Kidney (tissue), 14 donors: ENCODE data around the gene MLF1. TPM values are rescaled to one million over a fixed set of nuclear protein-coding genes. Genes with fewer than 3 reads are reported as not detected.

ENCODE experiments used
- DNase-seq, 5 donors: peaks; one replicate each; pipeline ENCODE4 v3.0.0-alpha.2; 2013 to 2020
- FAIRE-seq: peaks from 2 replicates; lab custom pipeline; 2012; peaks lifted over from hg19 to GRCh38; lab: Jason Lieb, UNC
- H3K27ac ChIP-seq, 2 donors: one replicate each; pipeline ENCODE4 v1.7.0; 2013; ENCODE audit warnings: low read depth in 2 of 2, low read length in 2 of 2, inconsistent platforms in 1 of 2
- H3K27me3 ChIP-seq: one replicate; pipeline ENCODE4 v1.7.1; 2013; ENCODE audit warnings: low read length, inconsistent platforms; ENCODE audit not compliant: control insufficient read depth, insufficient read depth
- H3K36me3 ChIP-seq, 3 donors: one replicate each; pipeline versions ENCODE4 v1.7.0 to v1.7.1; 2013; ENCODE audit warnings: low read length in 3 of 3, control low read depth in 1 of 3, inconsistent platforms in 1 of 3; ENCODE audit not compliant: insufficient read depth in 3 of 3, control insufficient read depth in 2 of 3
- H3K4me1 ChIP-seq, 3 donors: one replicate each; pipeline versions ENCODE4 v1.7.0 to v1.7.1; 2013; ENCODE audit warnings: low read length in 3 of 3, inconsistent platforms in 1 of 3, low read depth in 1 of 3; ENCODE audit not compliant: control insufficient read depth in 2 of 3, insufficient read depth in 2 of 3
- H3K4me3 ChIP-seq, 3 donors: one replicate each; pipeline versions ENCODE4 v1.7.0 to v1.8.1; 2013; ENCODE audit warnings: low read length in 3 of 3, control low read depth in 1 of 3, inconsistent platforms in 1 of 3
- H3K9ac ChIP-seq, 3 donors: one replicate each; pipeline versions ENCODE4 v1.7.0 to v1.7.1; 2013; ENCODE audit warnings: low read length in 3 of 3, control low read depth in 1 of 3, inconsistent platforms in 1 of 3
- H3K9me3 ChIP-seq, 3 donors: one replicate each; pipeline versions ENCODE4 v1.7.0 to v1.7.1; 2013; ENCODE audit warnings: low read length in 3 of 3, control low read depth in 1 of 3, inconsistent platforms in 1 of 3; ENCODE audit not compliant: control insufficient read depth in 2 of 3, insufficient read depth in 1 of 3
- CTCF ChIP-seq: IDR thresholded peaks from 3 replicates; pipeline ENCODE4 v1.5.1; 2012; ENCODE audit warnings: mild to moderate bottlenecking, moderate library complexity, borderline replicate concordance; ENCODE audit not compliant: insufficient read depth; ENCODE audit errors: extremely low read depth
- intact Hi-C: fragments of 100-400 bp; cut with DNase I; formaldehyde crosslinking; loops from one replicate; pipeline ENCODE4 v1.11.1; 2022
- polyA plus RNA-seq: library from polyadenylated mRNA; stranded (reverse); fragments of 350-450 nt; fragmentation: Illumina TruSeq; extraction: RNeasy Lipid Tissue Mini Kit (QIAGEN cat#74804); gene quantifications from one replicate; pipeline ENCODE4 v1.2.3, GENCODE V29; 2014; ENCODE audit warnings: low read depth, low replicate concordance; ENCODE audit not compliant: insufficient read depth
- total RNA-seq: library from RNA; stranded (reverse); fragmentation: NEBNext Ultra II Directional; extraction: Animal tissue kit (Norgen Biotek cat#: 25700); gene quantifications from one replicate; pipeline ENCODE4 v1.2.1, GENCODE V29; 2021
- donor health status: control.
- donor health status: control.
- donor health status: control.
- donor health status: control.
- donor health status: control.
- donor health status: DM: yes; HTN: yes; CAD: no.
- donor health status: Normal renal cell carcinoma (clear cell type).

Gene MLF1
- total and polyA plus RNA-seq, 2 donors from 2014 or later = 16.9 to 30.0 TPM

DNA sequence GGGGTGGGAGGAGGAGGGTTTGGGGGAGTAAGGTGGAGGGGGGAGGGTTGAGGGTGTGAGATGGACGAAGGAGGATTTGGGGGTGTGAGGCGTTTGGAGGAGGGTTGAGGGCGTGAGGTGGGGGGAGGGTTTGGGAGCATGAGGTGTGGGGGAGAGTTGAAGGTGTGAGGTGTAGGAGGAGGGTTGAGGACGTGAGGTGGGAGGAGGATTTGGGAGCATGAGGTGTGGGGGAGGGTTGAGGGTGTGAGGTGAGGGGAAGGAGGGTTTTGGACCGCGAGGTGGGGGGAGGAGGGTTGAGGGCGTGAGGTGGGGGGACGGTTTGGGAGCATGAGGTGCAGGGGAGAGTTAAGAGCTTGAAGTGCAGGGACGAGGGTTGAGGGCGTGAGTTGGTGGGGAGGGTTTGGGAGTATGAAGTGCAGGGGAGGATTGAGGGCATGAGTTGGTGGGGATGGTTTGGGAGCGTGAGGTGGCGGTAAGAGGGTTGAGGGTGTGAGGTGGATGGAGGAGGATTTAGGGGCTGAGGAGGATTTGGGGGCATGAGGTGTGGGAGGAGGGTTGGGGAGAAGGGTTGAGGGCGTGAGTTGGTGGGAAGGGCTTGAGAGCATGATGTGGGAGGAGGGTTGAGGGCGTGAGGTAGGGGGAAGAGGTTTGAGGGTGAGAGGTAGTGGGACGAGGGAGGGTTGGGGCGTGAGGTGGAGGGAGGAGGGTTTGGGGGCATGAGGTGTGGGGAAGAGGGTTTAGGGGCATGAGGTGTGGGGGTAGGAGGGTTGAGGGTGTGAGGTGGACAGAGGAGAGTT is 1.2 kb downstream of the MLF1 start:
- no peak overlapping the region for H3K4me3 ChIP-seq
- H3K27ac ChIP-seq = no peak overlapping the region
- no peaks in the 10 kb centered on the region for H3K27me3 ChIP-seq
- H3K36me3 ChIP-seq = no peaks in the 10 kb centered on the region
- intact Hi-C loops = no loop called here
- no peaks in the 10 kb centered on the region for H3K4me1 ChIP-seq
- FAIRE-seq (no peak), DNase-seq (peak in 1 of 5 donors; percentile 63)
- H3K9me3 ChIP-seq = no peaks in the 10 kb centered on the region
- H3K9ac ChIP-seq = no peak overlapping the region
- no peak for TF ChIP-seq CTCF

DNA sequence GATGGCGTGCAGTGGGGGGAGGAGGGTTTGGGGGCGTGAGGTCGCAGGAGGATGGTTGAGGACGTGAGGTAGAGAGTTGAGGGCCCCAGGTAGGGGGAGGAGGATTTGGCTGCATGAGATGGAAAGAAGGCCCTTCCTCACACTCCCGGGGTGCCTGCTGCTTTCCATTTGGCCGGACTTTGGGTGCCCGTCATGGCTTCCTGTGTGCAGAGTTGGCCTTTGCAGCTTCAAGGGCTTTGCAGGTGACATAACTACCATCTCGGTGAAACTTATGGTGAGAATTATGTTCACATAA is 1.7 kb downstream of the MLF1 start:
- H3K9ac ChIP-seq = no peak overlapping the region
- H3K4me1 ChIP-seq = no peaks in the 10 kb centered on the region
- H3K9me3 ChIP-seq = no peaks in the 10 kb centered on the region
- DNase-seq (no peak), FAIRE-seq (no peak)
- intact Hi-C loops = no loop called here
- H3K27ac ChIP-seq = no peak overlapping the region
- no peaks in the 10 kb centered on the region for H3K36me3 ChIP-seq
- no peak for TF ChIP-seq CTCF
- H3K27me3 ChIP-seq = no peaks in the 10 kb centered on the region
- H3K4me3 ChIP-seq = no peak overlapping the region

- Histone ChIP-seq H3K27ac (no peak overlapping the region), H3K9me3 (no peaks in the 10 kb centered on the region), H3K9ac (no peak overlapping the region), H3K4me1 (no peaks in the 10 kb centered on the region), H3K27me3 (no peaks in the 10 kb centered on the region), H3K4me3 (no peak overlapping the region), H3K36me3 (no peaks in the 10 kb centered on the region)
- intact Hi-C loops = no loop called here
- DNase-seq (no peak), FAIRE-seq (no peak)
- TF ChIP-seq CTCF = no peak
Measured at GRCh38 chr3:158573714-158574113, 2.7 kb downstream of the MLF1 start.

GRCh38 chr3:158574646-158575045 is 3.7 kb downstream of the MLF1 start:
- no peak overlapping the region for H3K4me3 ChIP-seq
- no peaks in the 10 kb centered on the region for H3K36me3 ChIP-seq
- no peaks in the 10 kb centered on the region for H3K27me3 ChIP-seq
- intact Hi-C loops = no loop called here
- H3K27ac ChIP-seq = no peak overlapping the region
- TF ChIP-seq CTCF = no peak
- H3K9ac ChIP-seq = no peak overlapping the region
- no peaks in the 10 kb centered on the region for H3K9me3 ChIP-seq
- FAIRE-seq (no peak), DNase-seq (no peak)
- no peaks in the 10 kb centered on the region for H3K4me1 ChIP-seq
